Left lung (tissue), 10 donors: Measurements from ENCODE around the gene ZIM2. TPM values are rescaled to one million over a fixed set of nuclear protein-coding genes. Genes with fewer than 3 reads are reported as not detected.

ENCODE experiments used
- ATAC-seq: fragments of 200-7000 bp; cut with Tn5 transposase; one replicate; pipeline ENCODE4 v1.9.1; 2020; ENCODE audit warnings: moderate library complexity
- DNase-seq, 4 donors: peaks; one replicate each; pipeline ENCODE4 v3.0.0-alpha.2; 2013 to 2020
- H3K27ac ChIP-seq, 2 donors: fragments of 200-600 bp; sonication (generic) in 1 of 2; one replicate each; pipeline versions ENCODE4 v1.5.0 to v1.8.0; 2020 to 2021
- H3K27me3 ChIP-seq, 2 donors: fragments of 200-600 bp; sonication (generic) in 1 of 2; one replicate each; pipeline versions ENCODE4 v1.5.0 to v1.8.0; 2020 to 2021
- H3K36me3 ChIP-seq, 2 donors: fragments of 200-600 bp; sonication (generic) in 1 of 2; one replicate each; pipeline versions ENCODE4 v1.5.0 to v1.8.0; 2020 to 2021
- H3K4me1 ChIP-seq, 2 donors: fragments of 200-600 bp; one replicate each; pipeline ENCODE4 v1.8.0; 2021
- H3K4me3 ChIP-seq, 2 donors: fragments of 200-600 bp; sonication (generic) in 1 of 2; one replicate each; pipeline versions ENCODE4 v1.5.0 to v1.8.0; 2020 to 2021; ENCODE audit warnings: mild to moderate bottlenecking in 1 of 2
- H3K9me3 ChIP-seq, 2 donors: fragments of 200-600 bp; sonication (generic) in 1 of 2; one replicate each; pipeline versions ENCODE4 v1.5.0 to v1.8.0; 2020 to 2021
- intact Hi-C, 2 donors: fragments of 100-400 bp; cut with DNase I; formaldehyde crosslinking; loops; one replicate each; pipeline versions ENCODE4 v1.11.2 to v1.14.2; 2022
- polyA plus RNA-seq, 6 donors: library from polyadenylated mRNA; unstranded; fragments of 120-200 nt; gene quantifications; one replicate each; pipeline ENCODE4 v1.2.1, GENCODE V29; 2013; ENCODE audit not compliant: insufficient read length in 6 of 6
- total RNA-seq, 2 donors: library from RNA; stranded (reverse); fragmentation: NEBNext Ultra II Directional; extraction: Animal tissue kit (Norgen Biotek cat#: 25700); gene quantifications; one replicate each; pipeline ENCODE4 v1.2.1, GENCODE V29; 2021
- TF ChIP-seq, protein P1 (sequence below), 2 donors: fragments of 200-600 bp; sonication (generic) in 1 of 2; IDR thresholded peaks; one replicate each; pipeline versions ENCODE4 v1.5.0 to v1.8.0; 2021; ENCODE audit warnings: antibody characterized with exemption in 2 of 2
- donor health status: DM: no; HTN: yes; CAD: no.
- donor health status: DM: no; HTN: no; CAD: no.

Gene ZIM2
- total and polyA plus RNA-seq, 8 donors, result 0.12 to 2.9 (median 1.8) TPM

- DNase-seq (no peak), ATAC-seq (no peak)
- H3K27ac ChIP-seq, result no peak overlapping the region
- no peak overlapping the region for H3K4me3 ChIP-seq
- no peaks in the 10 kb centered on the region for H3K4me1 ChIP-seq
- TF ChIP-seq, protein P1, sequence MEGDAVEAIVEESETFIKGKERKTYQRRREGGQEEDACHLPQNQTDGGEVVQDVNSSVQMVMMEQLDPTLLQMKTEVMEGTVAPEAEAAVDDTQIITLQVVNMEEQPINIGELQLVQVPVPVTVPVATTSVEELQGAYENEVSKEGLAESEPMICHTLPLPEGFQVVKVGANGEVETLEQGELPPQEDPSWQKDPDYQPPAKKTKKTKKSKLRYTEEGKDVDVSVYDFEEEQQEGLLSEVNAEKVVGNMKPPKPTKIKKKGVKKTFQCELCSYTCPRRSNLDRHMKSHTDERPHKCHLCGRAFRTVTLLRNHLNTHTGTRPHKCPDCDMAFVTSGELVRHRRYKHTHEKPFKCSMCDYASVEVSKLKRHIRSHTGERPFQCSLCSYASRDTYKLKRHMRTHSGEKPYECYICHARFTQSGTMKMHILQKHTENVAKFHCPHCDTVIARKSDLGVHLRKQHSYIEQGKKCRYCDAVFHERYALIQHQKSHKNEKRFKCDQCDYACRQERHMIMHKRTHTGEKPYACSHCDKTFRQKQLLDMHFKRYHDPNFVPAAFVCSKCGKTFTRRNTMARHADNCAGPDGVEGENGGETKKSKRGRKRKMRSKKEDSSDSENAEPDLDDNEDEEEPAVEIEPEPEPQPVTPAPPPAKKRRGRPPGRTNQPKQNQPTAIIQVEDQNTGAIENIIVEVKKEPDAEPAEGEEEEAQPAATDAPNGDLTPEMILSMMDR (IDR thresholded peaks at IDR 0.05), result no peak
- no peaks in the 10 kb centered on the region for H3K27me3 ChIP-seq
- H3K9me3 ChIP-seq, result peaks cover 0 to 39% of the 10 kb centered on the region in 2 donors
- intact Hi-C loops, result no loop called here
- peaks cover 0 to 9% of the 10 kb centered on the region in 2 donors for H3K36me3 ChIP-seq
Measured at GRCh38 chr19:56813531-56813930, 27.0 kb downstream of the ZIM2 start.

- DNase-seq (no peak), ATAC-seq (no peak)
- H3K27me3 ChIP-seq, result no peaks in the 10 kb centered on the region
- H3K27ac ChIP-seq, result no peak overlapping the region
- intact Hi-C loops, result no loop called here
- no peaks in the 10 kb centered on the region for H3K4me1 ChIP-seq
- H3K4me3 ChIP-seq, result no peak overlapping the region
- TF ChIP-seq, protein P1 (IDR thresholded peaks at IDR 0.05), result no peak
- no peaks in the 10 kb centered on the region for H3K36me3 ChIP-seq
- peaks cover 0 to 37% of the 10 kb centered on the region in 2 donors for H3K9me3 ChIP-seq
Measured at GRCh38 chr19:56811480-56811879, 29.0 kb downstream of the ZIM2 start.

- Histone ChIP-seq H3K27me3 (no peaks in the 10 kb centered on the region), H3K4me3 (no peak overlapping the region), H3K36me3 (no peaks in the 10 kb centered on the region), H3K4me1 (no peaks in the 10 kb centered on the region), H3K27ac (no peak overlapping the region), H3K9me3 (peaks cover 0 to 38% of the 10 kb centered on the region in 2 donors)
- TF ChIP-seq, protein P1 (IDR thresholded peaks at IDR 0.05), result no peak
- ATAC-seq (no peak), DNase-seq (no peak)
- intact Hi-C loops, result no loop called here
Measured at GRCh38 chr19:56810260-56810659, 30.3 kb downstream of the ZIM2 start.

DNA sequence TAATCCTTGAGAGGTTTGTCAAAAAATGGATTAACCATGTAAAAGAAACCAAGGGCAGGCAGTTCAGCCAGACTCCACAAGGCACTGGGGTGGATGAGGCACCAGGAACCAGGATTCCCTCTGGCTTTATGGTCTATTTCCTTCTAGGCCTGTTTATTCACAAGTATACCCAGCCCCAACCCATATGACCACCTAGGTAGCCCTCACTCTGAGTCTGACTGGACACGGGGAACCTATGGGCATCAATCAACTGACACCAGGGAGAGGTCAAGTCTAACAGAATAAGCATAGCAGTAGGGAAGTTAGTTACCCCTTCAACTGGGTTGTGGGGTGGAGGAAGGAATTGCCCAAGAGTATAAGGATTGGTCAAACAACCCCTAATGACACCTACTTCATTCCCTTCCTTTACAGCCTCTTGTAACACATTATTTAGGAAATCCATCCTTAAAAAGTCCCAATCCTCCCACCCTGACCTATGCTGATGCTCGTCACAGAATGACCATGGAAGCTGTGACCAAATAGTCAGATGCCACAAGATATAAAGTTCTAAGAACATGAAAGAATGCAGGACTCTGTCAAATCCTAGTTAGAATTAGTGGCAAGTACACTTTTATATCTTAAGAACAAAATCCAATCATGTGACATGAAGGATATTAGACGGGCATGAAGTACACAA lies 31.7 kb downstream of the ZIM2 start:
- no peaks in the 10 kb centered on the region for H3K4me1 ChIP-seq
- DNase-seq (no peak), ATAC-seq (no peak)
- H3K27ac ChIP-seq, result no peak overlapping the region
- intact Hi-C loops, result no loop called here
- H3K4me3 ChIP-seq, result no peak overlapping the region
- TF ChIP-seq, protein P1 (IDR thresholded peaks at IDR 0.05), result no peak
- no peaks in the 10 kb centered on the region for H3K27me3 ChIP-seq
- H3K9me3 ChIP-seq, result peaks cover 0 to 40% of the 10 kb centered on the region in 2 donors
- H3K36me3 ChIP-seq, result no peaks in the 10 kb centered on the region

GRCh38 chr19:56806639-56807038 lies 33.9 kb downstream of the ZIM2 start:
- ATAC-seq, result no peak
- no peak overlapping the region for H3K4me3 ChIP-seq
- TF ChIP-seq, protein P1 (IDR thresholded peaks at IDR 0.05), result no peak
- no peak for DNase-seq
- no peaks in the 10 kb centered on the region for H3K36me3 ChIP-seq
- H3K27ac ChIP-seq, result no peak overlapping the region
- peaks cover 0 to 58% of the 10 kb centered on the region in 2 donors for H3K9me3 ChIP-seq
- intact Hi-C loops, result no loop called here
- no peaks in the 10 kb centered on the region for H3K27me3 ChIP-seq
- no peaks in the 10 kb centered on the region for H3K4me1 ChIP-seq
